Measurements from ENCODE around the gene LRRN4CL. TPM values are rescaled to one million over a fixed set of nuclear protein-coding genes. Genes with fewer than 3 reads are reported as not detected.

LRRN4CL gene
- total and polyA plus RNA-seq, 9 of the 15 experiments (the other 6 are each of a cell fraction or from before 2014, with no cell fraction given), result 0.03 to 0.11 (median 0.05) TPM; not detected in 4

DNA sequence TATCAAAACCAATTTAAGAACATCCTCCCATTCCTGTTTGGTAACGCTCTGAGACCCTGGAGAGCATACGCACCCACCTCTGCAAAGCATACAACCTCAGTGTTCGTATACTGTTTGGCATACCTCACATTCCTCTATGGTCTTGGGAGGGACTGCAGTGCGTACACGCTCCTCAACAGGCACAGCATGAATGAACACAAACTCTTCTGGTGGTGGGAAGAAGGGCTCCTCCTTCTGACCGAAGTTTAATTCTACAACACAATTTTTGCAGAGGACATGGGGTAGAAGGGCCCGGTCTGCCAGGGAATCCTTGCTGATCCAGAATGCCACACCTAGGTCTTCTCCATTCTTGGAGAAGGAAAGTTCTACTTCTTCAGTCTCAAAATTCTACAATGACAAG is 32.7 kb upstream of the LRRN4CL start:
- POLR2A ChIA-PET, result interaction anchor here (1.1 kb wide), 1 partner anchor 120 kb away, joined by 3 read pairs; no protein-coding TSS in a partner anchor
- CTCF ChIA-PET (ENCODE audit: low intra/inter-chr PET ratio), result no interaction called here
- Histone ChIP-seq H3K9me1 (ENCODE audit: control insufficient read depth, insufficient read depth, low read length) (no peaks in the 10 kb centered on the region), H4K20me1 (replicated peaks; ENCODE audit: control insufficient read depth, insufficient read depth, low read length) (peaks cover 6% of the 10 kb centered on the region; the same call in 1 of the 2 replicates), H3K27ac (ENCODE audit: extremely low read depth, low read depth, low read length) (no peak overlapping the region), H2AFZ (ENCODE audit: low read depth, low read length) (no peak overlapping the region), H3K4me2 (ENCODE audit: insufficient read depth, low read length) (no peak overlapping the region), H3K36me3 (ENCODE audit: control insufficient read depth, insufficient read depth, low read length) (peaks cover 90% of the 10 kb centered on the region), H3K79me2 (ENCODE audit: control insufficient read depth, insufficient read depth, low read length) (peaks cover 74% of the 10 kb centered on the region), H3K9ac (ENCODE audit: insufficient read depth in 1 of 2, low read depth in 2 of 2, low read length in 2 of 2) (no peak overlapping the region), H3K4me3 (no peak overlapping the region), H3K4me1 (replicated peaks in 1 of 2; ENCODE audit: control insufficient read depth in 2 of 2, insufficient read depth in 2 of 2, low read length in 2 of 2) (peaks cover 8 to 9% of the 10 kb centered on the region in 2 experiments; a peak in 4 of 5 replicates), H3K27me3 (ENCODE audit: control insufficient read depth in 2 of 2, insufficient read depth in 2 of 2, low read length in 2 of 2) (no peaks in the 10 kb centered on the region), H3K9me3 (replicated peaks; ENCODE audit: control insufficient read depth, insufficient read depth, low read depth, low read length) (no peaks in the 10 kb centered on the region)
- BruUV-seq (replicated peaks), result TSS peak; percentile 38
- intact Hi-C loops (cut with micrococcal nuclease) (loop anchor here (10.0 kb wide), 1 partner anchor 123 kb away; no protein-coding TSS in a partner anchor), in situ Hi-C loops (cut with MboI) (no loop called here)
- 96% methylated on average over 7 of the region's 7 CpGs for WGBS (ENCODE audit: insufficient coverage, low coverage, missing lambda C conversion rate)
- DNase-seq (ENCODE audit: extremely low read depth in 1 of 4, low spot score in 3 of 4), result peak in 1 of 4 experiments; percentile 24
- no peak for FAIRE-seq
- no peak; the same call in 2 of the 3 replicates for ATAC-seq
- no peak for TF ChIP-seq POLR2H (tag; IDR thresholded peaks at IDR 0.05; ENCODE audit: low read depth)
- TF ChIP-seq, protein P1, sequence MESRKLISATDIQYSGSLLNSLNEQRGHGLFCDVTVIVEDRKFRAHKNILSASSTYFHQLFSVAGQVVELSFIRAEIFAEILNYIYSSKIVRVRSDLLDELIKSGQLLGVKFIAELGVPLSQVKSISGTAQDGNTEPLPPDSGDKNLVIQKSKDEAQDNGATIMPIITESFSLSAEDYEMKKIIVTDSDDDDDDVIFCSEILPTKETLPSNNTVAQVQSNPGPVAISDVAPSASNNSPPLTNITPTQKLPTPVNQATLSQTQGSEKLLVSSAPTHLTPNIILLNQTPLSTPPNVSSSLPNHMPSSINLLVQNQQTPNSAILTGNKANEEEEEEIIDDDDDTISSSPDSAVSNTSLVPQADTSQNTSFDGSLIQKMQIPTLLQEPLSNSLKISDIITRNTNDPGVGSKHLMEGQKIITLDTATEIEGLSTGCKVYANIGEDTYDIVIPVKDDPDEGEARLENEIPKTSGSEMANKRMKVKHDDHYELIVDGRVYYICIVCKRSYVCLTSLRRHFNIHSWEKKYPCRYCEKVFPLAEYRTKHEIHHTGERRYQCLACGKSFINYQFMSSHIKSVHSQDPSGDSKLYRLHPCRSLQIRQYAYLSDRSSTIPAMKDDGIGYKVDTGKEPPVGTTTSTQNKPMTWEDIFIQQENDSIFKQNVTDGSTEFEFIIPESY (CRISPR knock-in tag; IDR thresholded peaks at IDR 0.05), result peak; percentile 73; the same call in 1 of the 2 replicates
- TF ChIP-seq, protein P2, sequence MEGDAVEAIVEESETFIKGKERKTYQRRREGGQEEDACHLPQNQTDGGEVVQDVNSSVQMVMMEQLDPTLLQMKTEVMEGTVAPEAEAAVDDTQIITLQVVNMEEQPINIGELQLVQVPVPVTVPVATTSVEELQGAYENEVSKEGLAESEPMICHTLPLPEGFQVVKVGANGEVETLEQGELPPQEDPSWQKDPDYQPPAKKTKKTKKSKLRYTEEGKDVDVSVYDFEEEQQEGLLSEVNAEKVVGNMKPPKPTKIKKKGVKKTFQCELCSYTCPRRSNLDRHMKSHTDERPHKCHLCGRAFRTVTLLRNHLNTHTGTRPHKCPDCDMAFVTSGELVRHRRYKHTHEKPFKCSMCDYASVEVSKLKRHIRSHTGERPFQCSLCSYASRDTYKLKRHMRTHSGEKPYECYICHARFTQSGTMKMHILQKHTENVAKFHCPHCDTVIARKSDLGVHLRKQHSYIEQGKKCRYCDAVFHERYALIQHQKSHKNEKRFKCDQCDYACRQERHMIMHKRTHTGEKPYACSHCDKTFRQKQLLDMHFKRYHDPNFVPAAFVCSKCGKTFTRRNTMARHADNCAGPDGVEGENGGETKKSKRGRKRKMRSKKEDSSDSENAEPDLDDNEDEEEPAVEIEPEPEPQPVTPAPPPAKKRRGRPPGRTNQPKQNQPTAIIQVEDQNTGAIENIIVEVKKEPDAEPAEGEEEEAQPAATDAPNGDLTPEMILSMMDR (IDR thresholded peaks at IDR 0.05 in 2 of 3, conservative IDR thresholded peaks at IDR 0.05 in 1 of 3; ENCODE audit: insufficient read depth in 2 of 3, low read depth in 1 of 3, low read length in 3 of 3), result peak in 2 of 3 experiments; percentile 24 to 25; a peak in 1 of 6 replicates

All from K562 (cell line).